DOHH2 (cell line): ENCODE measurements around the gene SEC14L2.

Experiments
- H3F3A ChIP-seq: fragments of 200-600 bp; sonication (generic), shearing (Covaris generic); 2 replicates; pipeline ENCODE4 v1.6.0; 2016; ENCODE audit warnings: antibody characterized with exemption, mild to moderate bottlenecking; ENCODE audit not compliant: control insufficient read depth, insufficient read depth
- H3K27ac ChIP-seq: fragments of 200-600 bp; sonication (generic); 2 replicates; pipeline ENCODE4 v1.5.1; 2014; ENCODE audit warnings: low read depth, mild to moderate bottlenecking, low read length, moderate library complexity
- H3K27me3 ChIP-seq: fragments of 200-600 bp; sonication (generic); 2 replicates; pipeline ENCODE4 v1.6.1; 2014; ENCODE audit warnings: mild to moderate bottlenecking, low read length, mixed read lengths; ENCODE audit not compliant: control insufficient read depth
- H3K36me3 ChIP-seq: fragments of 200-600 bp; sonication (generic); 2 replicates; pipeline ENCODE4 v1.6.1; 2014; ENCODE audit warnings: mild to moderate bottlenecking, low read length, moderate library complexity, mixed read lengths; ENCODE audit not compliant: control insufficient read depth
- H3K4me1 ChIP-seq: fragments of 200-600 bp; sonication (generic); 2 replicates; pipeline ENCODE4 v1.6.1; 2014; ENCODE audit warnings: mild to moderate bottlenecking, low read length, mixed read lengths; ENCODE audit not compliant: control insufficient read depth
- H3K4me2 ChIP-seq: fragments of 200-600 bp; sonication (generic); 2 replicates; pipeline ENCODE4 v1.6.0; 2014; ENCODE audit warnings: mild to moderate bottlenecking, low read length, moderate library complexity
- H3K4me3 ChIP-seq: fragments of 200-600 bp; sonication (generic); 2 replicates; pipeline ENCODE4 v1.5.1; 2014; ENCODE audit warnings: mild to moderate bottlenecking, low read length, mixed read lengths
- H3K79me2 ChIP-seq: fragments of 200-600 bp; sonication (generic); 2 replicates; pipeline ENCODE4 v1.6.1; 2014; ENCODE audit warnings: mild to moderate bottlenecking, low read length, mixed read lengths; ENCODE audit not compliant: control insufficient read depth
- H3K9me2 ChIP-seq: fragments of 200-600 bp; sonication (generic); replicated peaks from 2 replicates; pipeline ENCODE4 v1.6.1; 2014; ENCODE audit warnings: mild to moderate bottlenecking, low read length, mixed read lengths; ENCODE audit not compliant: control insufficient read depth
- H3K9me3 ChIP-seq: fragments of 200-600 bp; sonication (generic); 2 replicates; pipeline ENCODE4 v1.6.1; 2014; ENCODE audit warnings: antibody characterized with exemption, low read length, mixed read lengths; ENCODE audit not compliant: control insufficient read depth, insufficient read depth
- H4K20me1 ChIP-seq: fragments of 200-600 bp; sonication (generic); 2 replicates; pipeline ENCODE4 v1.6.0; 2014; ENCODE audit warnings: low read depth, mild to moderate bottlenecking, antibody characterized with exemption, low read length, moderate library complexity; ENCODE audit not compliant: control insufficient read depth, insufficient read depth
- EZH2phosphoT487 ChIP-seq: fragments of 200-600 bp; sonication (generic); IDR thresholded peaks from 2 replicates; pipeline ENCODE4 v1.6.1; 2017; ENCODE audit warnings: borderline replicate concordance, mild to moderate bottlenecking, antibody characterized with exemption, low read length, moderate library complexity, mixed read lengths
- TF ChIP-seq, protein P1 (sequence below): fragments of 200-600 bp; sonication (generic); IDR thresholded peaks from one replicate; pipeline ENCODE4 v1.5.1; 2014; ENCODE audit warnings: antibody characterized with exemption, mild to moderate bottlenecking, low read depth, low read length; ENCODE audit not compliant: poor library complexity, severe bottlenecking

The SEC14L2 gene

DNA sequence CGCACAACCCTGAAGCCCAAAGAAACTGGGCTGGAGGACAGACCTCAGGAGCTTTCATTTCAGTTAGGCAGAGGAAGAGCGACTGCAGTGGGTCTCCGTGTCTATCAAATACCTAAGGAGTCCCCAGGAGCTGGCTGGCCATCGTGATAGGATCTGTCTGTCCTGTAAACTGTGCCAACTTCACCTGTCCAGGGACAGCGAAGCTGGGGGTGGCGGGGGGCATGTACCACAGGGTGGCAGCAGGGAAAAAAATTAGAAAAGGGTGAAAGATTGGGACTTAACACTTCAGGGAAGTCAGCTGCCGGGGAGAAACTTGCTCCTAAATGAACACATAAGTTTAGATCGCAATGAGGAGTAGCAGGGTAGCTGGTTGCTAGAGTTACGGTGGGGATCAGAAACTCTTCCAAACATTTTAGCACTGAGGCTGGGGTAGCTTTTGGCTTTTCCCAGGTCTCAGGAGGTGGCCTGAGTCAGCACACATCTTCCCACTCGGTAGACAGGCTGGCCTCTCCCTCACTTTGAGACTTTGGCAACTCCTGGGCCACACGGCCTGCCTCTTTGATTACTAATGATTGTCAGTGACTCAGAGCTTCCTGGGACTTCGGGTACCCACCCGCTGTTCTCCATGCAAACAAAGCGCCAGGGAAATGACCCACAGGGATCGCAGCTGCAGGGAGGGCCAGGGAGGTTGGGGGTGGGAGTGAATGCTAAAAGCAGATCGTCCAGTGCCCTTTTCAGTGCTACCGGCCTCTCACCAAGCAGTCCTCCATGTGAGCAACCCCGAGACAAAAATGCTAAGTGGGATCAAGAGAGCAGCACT is 25.9 kb downstream of the SEC14L2 start:
- H3K4me1 ChIP-seq, result peaks cover 41% of the 10 kb centered on the region
- H3K27ac ChIP-seq, result peak overlapping the region; percentile 67
- H3K79me2 ChIP-seq, result peaks cover 56% of the 10 kb centered on the region
- no peaks in the 10 kb centered on the region for H3K9me2 ChIP-seq
- TF ChIP-seq, protein P1, sequence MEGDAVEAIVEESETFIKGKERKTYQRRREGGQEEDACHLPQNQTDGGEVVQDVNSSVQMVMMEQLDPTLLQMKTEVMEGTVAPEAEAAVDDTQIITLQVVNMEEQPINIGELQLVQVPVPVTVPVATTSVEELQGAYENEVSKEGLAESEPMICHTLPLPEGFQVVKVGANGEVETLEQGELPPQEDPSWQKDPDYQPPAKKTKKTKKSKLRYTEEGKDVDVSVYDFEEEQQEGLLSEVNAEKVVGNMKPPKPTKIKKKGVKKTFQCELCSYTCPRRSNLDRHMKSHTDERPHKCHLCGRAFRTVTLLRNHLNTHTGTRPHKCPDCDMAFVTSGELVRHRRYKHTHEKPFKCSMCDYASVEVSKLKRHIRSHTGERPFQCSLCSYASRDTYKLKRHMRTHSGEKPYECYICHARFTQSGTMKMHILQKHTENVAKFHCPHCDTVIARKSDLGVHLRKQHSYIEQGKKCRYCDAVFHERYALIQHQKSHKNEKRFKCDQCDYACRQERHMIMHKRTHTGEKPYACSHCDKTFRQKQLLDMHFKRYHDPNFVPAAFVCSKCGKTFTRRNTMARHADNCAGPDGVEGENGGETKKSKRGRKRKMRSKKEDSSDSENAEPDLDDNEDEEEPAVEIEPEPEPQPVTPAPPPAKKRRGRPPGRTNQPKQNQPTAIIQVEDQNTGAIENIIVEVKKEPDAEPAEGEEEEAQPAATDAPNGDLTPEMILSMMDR, result no peak
- no peak for TF ChIP-seq EZH2phosphoT487
- peaks cover 15% of the 10 kb centered on the region for H3F3A ChIP-seq
- 0 out of 2 replicates have a peak, but pooled peaks cover 10% of the 10 kb centered on the region for H4K20me1 ChIP-seq
- H3K4me3 ChIP-seq, result peak overlapping the region; percentile 95
- H3K4me2 ChIP-seq, result peak overlapping the region; percentile 99
- no peaks in the 10 kb centered on the region for H3K27me3 ChIP-seq
- peaks cover 62% of the 10 kb centered on the region for H3K36me3 ChIP-seq
- no peaks in the 10 kb centered on the region for H3K9me3 ChIP-seq

DNA sequence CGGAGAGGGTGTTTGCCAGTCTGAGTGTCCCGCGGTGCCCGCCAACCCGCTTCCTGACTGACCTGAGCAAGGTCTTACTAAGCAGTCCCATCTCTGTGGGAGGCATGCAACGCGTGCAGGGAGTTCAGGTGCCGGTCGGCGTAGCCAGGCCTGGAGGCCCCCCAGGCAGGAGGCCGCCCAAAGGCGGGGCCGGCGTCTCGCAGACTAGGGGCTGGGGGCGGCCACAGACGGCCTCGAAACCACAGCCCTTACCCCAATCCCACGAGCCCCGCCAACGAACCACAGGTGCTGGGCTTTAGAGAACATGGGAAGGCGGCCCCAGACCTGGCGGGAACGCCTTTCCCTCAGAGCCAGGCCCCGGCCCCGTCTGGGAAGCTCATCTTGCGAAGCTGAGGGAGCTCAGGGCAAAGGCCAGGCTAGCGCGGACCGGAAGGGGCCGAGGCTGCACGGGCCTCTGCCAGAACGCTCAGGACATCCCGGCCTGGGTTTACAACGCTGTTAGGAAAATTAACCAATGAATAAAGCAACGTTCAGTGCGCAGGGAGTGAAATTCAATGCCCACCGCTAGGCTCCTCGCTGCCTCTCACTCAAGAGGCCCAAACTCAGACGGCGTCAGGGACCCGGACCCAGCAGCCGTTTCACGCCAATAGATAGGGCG is 26.6 kb downstream of the SEC14L2 start:
- Histone ChIP-seq H3K4me2 (peak overlapping the region; percentile 99), H3K27me3 (no peaks in the 10 kb centered on the region), H3K27ac (peak overlapping the region; percentile 67), H3K4me1 (peaks cover 41% of the 10 kb centered on the region), H4K20me1 (0 out of 2 replicates have a peak, but pooled peaks cover 10% of the 10 kb centered on the region), H3F3A (peaks cover 15% of the 10 kb centered on the region), H3K4me3 (peak overlapping the region; percentile 95), H3K9me3 (no peaks in the 10 kb centered on the region), H3K9me2 (no peaks in the 10 kb centered on the region), H3K36me3 (peaks cover 62% of the 10 kb centered on the region), H3K79me2 (peaks cover 56% of the 10 kb centered on the region)
- no peak for TF ChIP-seq EZH2phosphoT487
- TF ChIP-seq, protein P1, result no peak

DNA sequence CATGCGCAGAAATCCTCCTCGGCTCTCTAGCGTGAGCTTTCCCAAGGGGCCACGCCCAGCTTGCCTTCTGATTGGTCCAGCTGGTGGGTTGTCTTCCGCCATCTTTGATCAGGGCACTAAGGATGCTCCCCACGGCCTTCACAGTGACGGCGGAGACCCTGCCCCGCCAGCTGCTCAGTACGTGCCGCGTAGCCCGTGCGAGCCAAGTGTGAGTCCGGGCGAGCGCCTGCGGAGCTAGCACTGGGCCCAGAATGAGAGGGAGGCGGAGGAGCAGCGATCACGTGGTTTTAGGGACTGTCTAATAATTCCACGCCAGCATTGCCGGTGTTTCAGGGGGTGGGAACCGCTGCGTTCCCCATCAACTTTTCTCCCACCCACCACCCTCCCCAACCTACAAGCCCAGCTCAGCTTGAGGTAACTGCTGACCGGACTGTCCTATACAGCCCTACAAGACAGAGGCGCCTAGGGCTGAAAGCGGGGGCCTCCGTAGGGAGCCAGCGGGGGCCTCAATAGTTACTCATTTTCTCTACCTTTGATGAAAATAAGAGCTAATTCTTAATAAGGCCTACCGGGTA is 27.2 kb downstream of the SEC14L2 start:
- Histone ChIP-seq H3K79me2 (peaks cover 56% of the 10 kb centered on the region), H3K4me3 (peak overlapping the region; percentile 95), H3K9me2 (no peaks in the 10 kb centered on the region), H4K20me1 (0 out of 2 replicates have a peak, but pooled peaks cover 10% of the 10 kb centered on the region), H3K36me3 (peaks cover 62% of the 10 kb centered on the region), H3K9me3 (no peaks in the 10 kb centered on the region), H3K4me1 (peaks cover 41% of the 10 kb centered on the region), H3K27ac (peak overlapping the region; percentile 67), H3K27me3 (no peaks in the 10 kb centered on the region), H3K4me2 (peak overlapping the region; percentile 99), H3F3A (peaks cover 15% of the 10 kb centered on the region)
- TF ChIP-seq, protein P1, result no peak
- TF ChIP-seq EZH2phosphoT487, result no peak
